ENCODE results near the gene RTP2. TPM values are rescaled to one million over a fixed set of nuclear protein-coding genes. Genes with fewer than 3 reads are reported as not detected.

The RTP2 gene
- total RNA-seq = not detected

GRCh38 chr3:187702507-187703033, at the start of gene RTP2:
TSS of gene RTP2 (minus strand) at chr3:187702557. CDS start at chr3:187702128, 429 bp downstream.
- ATAC-seq (ENCODE audit: insufficient number of reproducible peaks, low FRiP score, low read depth) (no peak), DNase-seq (ENCODE audit: low spot score) (no peak)
- Histone ChIP-seq H3K4me3 (no peak within 1 kb of the TSS), H3K36me3 (no peaks in the 10 kb centered on the region), H3K27ac (no peak within 1 kb of the TSS), H3K9me3 (no peaks in the 10 kb centered on the region), H3K27me3 (replicated peaks; ENCODE audit: insufficient read depth) (no peaks in the 10 kb centered on the region), H3K4me1 (ENCODE audit: control insufficient read depth in 1 of 2, low read depth in 2 of 2) (no peaks in the 10 kb centered on the region)
- no peak for TF ChIP-seq CTCF (IDR thresholded peaks at IDR 0.05)

- Histone ChIP-seq H3K27ac (no peak overlapping the region), H3K27me3 (replicated peaks; ENCODE audit: insufficient read depth) (no peaks in the 10 kb centered on the region), H3K36me3 (no peaks in the 10 kb centered on the region), H3K9me3 (no peaks in the 10 kb centered on the region), H3K4me1 (ENCODE audit: control insufficient read depth in 1 of 2, low read depth in 2 of 2) (peaks cover 10 to 22% of the 10 kb centered on the region in 2 donors), H3K4me3 (peak overlapping the region; percentile 23)
- DNase-seq (ENCODE audit: low spot score) (no peak), ATAC-seq (ENCODE audit: insufficient number of reproducible peaks, low FRiP score, low read depth) (no peak)
- TF ChIP-seq CTCF (IDR thresholded peaks at IDR 0.05) = no peak
Observed at GRCh38 chr3:187750513-187751123, 48.3 kb upstream of the RTP2 start.

- H3K36me3 ChIP-seq = no peaks in the 10 kb centered on the region
- H3K27ac ChIP-seq = peak overlapping the region in 1 of 2 donors; percentile 6
- no peaks in the 10 kb centered on the region for H3K27me3 ChIP-seq (replicated peaks; ENCODE audit: insufficient read depth)
- H3K9me3 ChIP-seq = no peaks in the 10 kb centered on the region
- peaks cover 10 to 22% of the 10 kb centered on the region in 2 donors for H3K4me1 ChIP-seq (ENCODE audit: control insufficient read depth in 1 of 2, low read depth in 2 of 2)
- peak overlapping the region; percentile 23 for H3K4me3 ChIP-seq
- ATAC-seq (ENCODE audit: insufficient number of reproducible peaks, low FRiP score, low read depth) (no peak), DNase-seq (ENCODE audit: low spot score) (no peak)
- TF ChIP-seq CTCF (IDR thresholded peaks at IDR 0.05) = no peak
Observed at GRCh38 chr3:187750006-187750512, 47.7 kb upstream of the RTP2 start.

GRCh38 chr3:187748050-187748481, 45.7 kb upstream of the RTP2 start:
- Histone ChIP-seq H3K27me3 (replicated peaks; ENCODE audit: insufficient read depth) (no peaks in the 10 kb centered on the region), H3K4me1 (ENCODE audit: control insufficient read depth in 1 of 2, low read depth in 2 of 2) (peaks cover 10 to 22% of the 10 kb centered on the region in 2 donors), H3K36me3 (no peaks in the 10 kb centered on the region), H3K4me3 (no peak overlapping the region), H3K27ac (peak overlapping the region; percentile 21 to 98), H3K9me3 (no peaks in the 10 kb centered on the region)
- peak; percentile 96 for TF ChIP-seq CTCF (IDR thresholded peaks at IDR 0.05)
- DNase-seq (ENCODE audit: low spot score) = peak; percentile 85
- ATAC-seq (ENCODE audit: insufficient number of reproducible peaks, low FRiP score, low read depth) = no peak

- H3K4me3 ChIP-seq = no peak overlapping the region
- peak overlapping the region; percentile 21 to 98 for H3K27ac ChIP-seq
Observed at GRCh38 chr3:187747506-187747905, 45.1 kb upstream of the RTP2 start.

More at GRCh38 chr3:187747506-187747905, 45.1 kb upstream of the RTP2 start:
- Histone ChIP-seq H3K4me1 (ENCODE audit: control insufficient read depth in 1 of 2, low read depth in 2 of 2) (peaks cover 10 to 28% of the 10 kb centered on the region in 2 donors), H3K27me3 (replicated peaks; ENCODE audit: insufficient read depth) (no peaks in the 10 kb centered on the region), H3K9me3 (no peaks in the 10 kb centered on the region), H3K36me3 (no peaks in the 10 kb centered on the region)
- no peak for TF ChIP-seq CTCF (IDR thresholded peaks at IDR 0.05)
- DNase-seq (ENCODE audit: low spot score) = no peak
- no peak for ATAC-seq (ENCODE audit: insufficient number of reproducible peaks, low FRiP score, low read depth)
